A204.1 (cell line): ENCODE results near the gene RAX2.

Source experiments
- FAIRE-seq: peaks from 2 replicates; lab custom pipeline; 2012; peaks lifted over from hg19 to GRCh38; lab: Jason Lieb, UNC

RAX2 gene

GRCh38 chr19:3725640-3726310 lies 46.3 kb downstream of the RAX2 start:
- no peak for FAIRE-seq

GRCh38 chr19:3725121-3725520 lies 46.9 kb downstream of the RAX2 start:
- no peak for FAIRE-seq

GRCh38 chr19:3723883-3724282 lies 48.1 kb downstream of the RAX2 start:
- no peak for FAIRE-seq

DNA sequence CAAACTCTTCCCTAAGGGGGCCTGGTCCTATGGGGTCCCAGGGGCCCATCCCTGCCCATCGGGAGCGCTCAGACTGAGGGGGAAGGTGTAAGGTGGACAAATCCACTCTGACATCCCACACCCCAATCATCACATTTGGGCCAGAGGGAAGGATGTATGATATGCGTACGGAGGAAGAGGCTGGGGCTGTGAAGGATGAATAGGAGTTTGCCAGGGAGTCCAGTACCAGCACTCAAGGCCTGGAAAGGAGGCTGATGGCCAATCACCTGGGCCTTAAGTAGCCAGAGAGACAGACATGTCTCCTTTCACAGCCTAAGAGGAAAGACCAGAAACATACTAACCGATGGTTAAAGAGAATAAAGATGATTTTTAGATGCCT lies 48.9 kb downstream of the RAX2 start:
- no peak for FAIRE-seq

GRCh38 chr19:3722443-3723109 lies 49.5 kb downstream of the RAX2 start:
- FAIRE-seq = no peak

- no peak for FAIRE-seq
These were observed 50.1 kb downstream of the RAX2 start for GRCh38 chr19:3721887-3722442.

GRCh38 chr19:3721131-3721886 lies 50.7 kb downstream of the RAX2 start:
- FAIRE-seq = no peak

- no peak for FAIRE-seq
These were observed 51.6 kb downstream of the RAX2 start for GRCh38 chr19:3720349-3720917.

DNA sequence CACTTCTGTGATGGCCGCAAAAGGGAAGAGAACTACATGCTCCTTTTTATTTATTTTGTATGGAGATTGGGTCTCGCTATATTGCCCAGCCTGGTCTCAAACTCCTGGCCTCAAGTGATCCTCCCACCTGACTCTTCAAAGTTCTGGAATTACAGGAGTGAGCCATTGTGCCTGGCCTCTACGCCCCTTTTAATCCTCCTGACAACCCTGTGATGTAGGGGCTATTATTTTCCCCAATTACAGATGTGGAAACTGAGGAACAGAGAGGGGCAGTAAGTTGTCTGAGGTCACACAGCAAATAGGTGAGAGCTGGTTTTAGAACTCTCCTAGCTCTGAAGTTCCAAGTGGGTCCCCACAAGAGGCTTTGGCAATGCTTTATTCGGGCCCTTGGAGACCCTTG lies 52.2 kb downstream of the RAX2 start:
- FAIRE-seq = no peak
